HepG2 (cell line): ENCODE data around the gene HIGD1C. TPM values are rescaled to one million over a fixed set of nuclear protein-coding genes. Genes with fewer than 3 reads are reported as not detected.

Experiments
- AKNA ChIP-seq: sonication (generic); formaldehyde crosslinking; IDR thresholded peaks from 2 replicates; pipeline ENCODE4 v1.4.0; 2020; ENCODE audit warnings: missing genetic modification reagents, borderline replicate concordance
- BCL6 ChIP-seq: IDR thresholded peaks from 2 replicates; pipeline ENCODE4 v1.6.1; 2016; ENCODE audit warnings: missing genetic modification reagents, missing compliant biosample characterization
- KDM6A ChIP-seq: IDR thresholded peaks from 2 replicates; pipeline ENCODE4 v1.6.1; 2016; ENCODE audit warnings: low read depth
- KLF6 ChIP-seq: IDR thresholded peaks from 2 replicates; pipeline ENCODE4 v1.8.0; 2016; ENCODE audit warnings: missing biosample characterization, missing genetic modification reagents
- MXD4 ChIP-seq: IDR thresholded peaks from 2 replicates; pipeline ENCODE4 v1.6.1; 2016; ENCODE audit warnings: mild to moderate bottlenecking, missing biosample characterization, missing genetic modification reagents
- MYC ChIP-seq: sonication (generic); formaldehyde crosslinking; IDR thresholded peaks from 2 replicates; pipeline ENCODE4 v1.9.0; 2021; ENCODE audit warnings: missing genetic modification reagents, borderline replicate concordance
- NFAT5 ChIP-seq: sonication (generic); formaldehyde crosslinking; IDR thresholded peaks from 2 replicates; pipeline ENCODE4 v1.4.0; 2020; ENCODE audit warnings: missing genetic modification reagents
- NFIC ChIP-seq: IDR thresholded peaks from 2 replicates; pipeline ENCODE4 v1.6.1; 2012; ENCODE audit warnings: mild to moderate bottlenecking, low read length, inconsistent platforms
- NFYB ChIP-seq: sonication (generic); formaldehyde crosslinking; IDR thresholded peaks from 2 replicates; pipeline ENCODE4 v1.4.0; 2020; ENCODE audit warnings: missing genetic modification reagents
- POLR2AphosphoS2 ChIP-seq: IDR thresholded peaks from 2 replicates; pipeline ENCODE4 v1.6.1; 2011; ENCODE audit warnings: low read depth, low read length, improper control_type of control experiment
- RXRB ChIP-seq: IDR thresholded peaks from 2 replicates; pipeline ENCODE4 v1.6.1; 2016; ENCODE audit warnings: borderline replicate concordance, missing genetic modification reagents, missing compliant biosample characterization
- TFE3 ChIP-seq: IDR thresholded peaks from 2 replicates; pipeline ENCODE4 v1.6.1; 2016
- TGIF2 ChIP-seq: IDR thresholded peaks from 2 replicates; pipeline ENCODE4 v1.6.1; 2016; ENCODE audit warnings: control low read depth, missing compliant biosample characterization
- YEATS2 ChIP-seq: sonication (generic); formaldehyde crosslinking; IDR thresholded peaks from 2 replicates; pipeline ENCODE4 v1.4.0; 2020; ENCODE audit warnings: missing genetic modification reagents, borderline replicate concordance
- ZBTB46 ChIP-seq: sonication (generic); formaldehyde crosslinking; IDR thresholded peaks from 2 replicates; pipeline ENCODE4 v1.4.0; 2020; ENCODE audit warnings: mild to moderate bottlenecking, missing genetic modification reagents, borderline replicate concordance
- ZFYVE20 ChIP-seq: sonication (generic); formaldehyde crosslinking; IDR thresholded peaks from 2 replicates; pipeline ENCODE4 v1.8.0; 2023; ENCODE audit warnings: low read depth, mild to moderate bottlenecking, moderate library complexity, missing genetic modification reagents, borderline replicate concordance
- ZNF10 ChIP-seq: sonication (generic); formaldehyde crosslinking; IDR thresholded peaks from 2 replicates; pipeline ENCODE4 v1.4.0; 2020; ENCODE audit warnings: mild to moderate bottlenecking, low read depth, missing genetic modification reagents, borderline replicate concordance
- polyA plus RNA-seq, 8 experiments: library from polyadenylated mRNA; depleted of rRNA in 3 of 8; stranded (reverse) in 7 of 8; unstranded in 1 of 8; fragments of >200 nt; fragmentation: Illumina TruSeq in 4 of 8; extraction: Trizol in 4 of 8; gene quantifications; 2 replicates each; pipeline versions ENCODE4 v1.2.1 to v1.2.3, GENCODE V29; 2011 to 2016; ENCODE audit warnings: low read depth in 4 of 8, missing spikeins in 1 of 8, mixed read lengths in 1 of 8; ENCODE audit not compliant: insufficient read depth in 1 of 8
- total RNA-seq, 5 experiments: library from RNA; depleted of rRNA; stranded (reverse); fragments of >200 nt; fragmentation: Illumina TruSeq; extraction: Trizol; gene quantifications; 2 replicates each; pipeline ENCODE4 v1.2.3, GENCODE V29; 2016; ENCODE audit warnings: low read depth in 1 of 5

HIGD1C gene
- total and polyA plus RNA-seq, 2 of the 13 experiments (the other 11 are each of a cell fraction or from before 2014, with no cell fraction given) = not detected

- peak; percentile 55; the same call in 1 of the 2 replicates for TF ChIP-seq NFIC
- TF ChIP-seq ZNF10 = no peak
- no peak for TF ChIP-seq ZFYVE20 (CRISPR knock-in tag)
- TF ChIP-seq KDM6A (CRISPR knock-in tag) = peak; percentile 34; the same call in 1 of the 2 replicates
- TF ChIP-seq AKNA = no peak
- TF ChIP-seq BCL6 (CRISPR knock-in tag) = peak; percentile 66
- TF ChIP-seq KLF6 = 0 out of 2 replicates have a peak, but pooled peaks have one; percentile 64
- peak; percentile 83 for TF ChIP-seq TGIF2 (CRISPR knock-in tag)
- TF ChIP-seq NFYB (CRISPR knock-in tag) = peak; percentile 63
- no peak for TF ChIP-seq MYC
- peak; percentile 44; the same call in 1 of the 2 replicates for TF ChIP-seq TFE3
- peak; percentile 58 for TF ChIP-seq RXRB (CRISPR knock-in tag)
- no peak for TF ChIP-seq POLR2AphosphoS2
- TF ChIP-seq YEATS2 = peak; percentile 10; the same call in 1 of the 2 replicates
- no peak for TF ChIP-seq ZBTB46 (CRISPR knock-in tag)
- no peak for TF ChIP-seq NFAT5 (CRISPR knock-in tag)
- 0 out of 2 replicates have a peak, but pooled peaks have one; percentile 19 for TF ChIP-seq MXD4 (CRISPR knock-in tag)
These were observed 19.5 kb upstream of the HIGD1C start (continued) for GRCh38 chr12:50932787-50933280.
